Osteoblast (primary cell): ENCODE measurements around the gene SPRING1. TPM values are rescaled to one million over a fixed set of nuclear protein-coding genes. Genes with fewer than 3 reads are reported as not detected.

ENCODE experiments used
- DNase-seq: peaks from one replicate; pipeline ENCODE4 v3.0.0; 2011; ENCODE audit warnings: low spot score, mixed read lengths; ENCODE audit not compliant: insufficient read length; ENCODE audit errors: missing footprints
- H2AFZ ChIP-seq: 2 replicates; pipeline ENCODE4 v1.6.0; 2011; ENCODE audit warnings: mild to moderate bottlenecking, low read length
- H3K27ac ChIP-seq: 2 replicates; pipeline ENCODE4 v1.5.1; 2011; ENCODE audit warnings: mild to moderate bottlenecking, low read depth, low read length, moderate library complexity
- H3K27me3 ChIP-seq: 2 replicates; pipeline ENCODE4 v1.6.0; 2012; ENCODE audit warnings: mild to moderate bottlenecking, control low read depth, inconsistent platforms, low read length, moderate library complexity; ENCODE audit not compliant: insufficient read depth
- H3K36me3 ChIP-seq: 2 replicates; pipeline ENCODE4 v1.5.1; 2011; ENCODE audit warnings: mild to moderate bottlenecking, low read length, control low read depth, moderate library complexity; ENCODE audit not compliant: insufficient read depth
- H3K4me1 ChIP-seq: 2 replicates; pipeline ENCODE4 v1.5.1; 2011; ENCODE audit warnings: mild to moderate bottlenecking, low read length, control low read depth, moderate library complexity; ENCODE audit not compliant: insufficient read depth
- H3K4me2 ChIP-seq: 2 replicates; pipeline ENCODE4 v1.6.0; 2011; ENCODE audit warnings: mild to moderate bottlenecking, low read length; ENCODE audit not compliant: insufficient read depth
- H3K4me3 ChIP-seq: fragments of 200-600 bp; sonication (generic); 3 replicates; pipeline ENCODE4 v1.5.1; 2012; ENCODE audit warnings: mild to moderate bottlenecking, low read length, inconsistent platforms; ENCODE audit not compliant: insufficient read depth
- H3K79me2 ChIP-seq: 2 replicates; pipeline ENCODE4 v1.6.0; 2012; ENCODE audit warnings: mild to moderate bottlenecking, low read length, control low read depth, inconsistent platforms; ENCODE audit not compliant: insufficient read depth
- H3K9me3 ChIP-seq: 2 replicates; pipeline ENCODE4 v1.5.1; 2011; ENCODE audit warnings: low read depth, low read length, control low read depth
- H4K20me1 ChIP-seq: 2 replicates; pipeline ENCODE4 v1.6.0; 2012; ENCODE audit warnings: mild to moderate bottlenecking, low read length, control low read depth; ENCODE audit not compliant: insufficient read depth
- CTCF ChIP-seq: IDR thresholded peaks from 2 replicates; pipeline ENCODE4 v1.5.1; 2011; ENCODE audit warnings: mild to moderate bottlenecking, low read depth, low read length, moderate library complexity; ENCODE audit errors: extremely low read depth
- total RNA-seq: library from RNA; depleted of rRNA; stranded (reverse); fragments of >200 nt; gene quantifications from 2 replicates; pipeline ENCODE4 v1.2.3, GENCODE V29; 2012

Gene SPRING1
- total RNA-seq, 1 donor: 29.0 TPM

DNA sequence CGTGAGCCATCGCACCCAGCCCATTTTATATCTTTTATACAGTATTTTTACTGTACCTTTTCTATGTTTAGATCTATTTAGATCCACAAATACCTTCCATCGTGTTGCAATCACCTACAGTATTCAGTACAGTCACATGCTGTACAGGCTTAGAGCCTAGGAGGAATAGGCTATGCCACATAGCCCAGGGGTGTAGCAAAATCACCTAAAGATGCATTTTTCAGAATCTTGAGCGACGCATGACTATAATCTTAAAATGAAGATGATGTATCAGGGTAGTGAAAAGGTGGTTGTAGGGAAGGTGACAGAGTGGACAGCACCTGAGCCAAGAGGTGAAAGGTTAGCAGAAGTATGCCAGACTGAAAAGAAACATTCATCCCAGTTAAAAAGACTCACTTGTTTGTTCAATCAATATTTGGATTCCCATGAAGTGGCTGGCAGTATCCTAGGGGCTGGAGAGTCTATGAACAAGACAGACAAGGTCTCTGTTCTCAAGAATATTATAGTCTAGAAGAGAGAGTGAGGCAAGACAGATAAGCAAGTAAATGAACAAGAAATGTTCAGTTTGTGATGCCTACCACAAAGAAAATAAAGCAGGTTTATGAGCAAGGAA is 3.6 kb downstream of the SPRING1 start:
- no peak overlapping the region for H3K4me2 ChIP-seq
- peaks cover 67% of the 10 kb centered on the region for H3K79me2 ChIP-seq
- H4K20me1 ChIP-seq: peaks cover 19% of the 10 kb centered on the region
- no peak for DNase-seq
- no peak overlapping the region for H3K27ac ChIP-seq
- no peak for TF ChIP-seq CTCF
- no peaks in the 10 kb centered on the region for H3K9me3 ChIP-seq
- no peak overlapping the region for H2AFZ ChIP-seq
- no peak overlapping the region for H3K4me3 ChIP-seq
- H3K27me3 ChIP-seq: no peaks in the 10 kb centered on the region
- H3K4me1 ChIP-seq: peaks cover 16% of the 10 kb centered on the region
- peaks cover 8% of the 10 kb centered on the region for H3K36me3 ChIP-seq

DNA sequence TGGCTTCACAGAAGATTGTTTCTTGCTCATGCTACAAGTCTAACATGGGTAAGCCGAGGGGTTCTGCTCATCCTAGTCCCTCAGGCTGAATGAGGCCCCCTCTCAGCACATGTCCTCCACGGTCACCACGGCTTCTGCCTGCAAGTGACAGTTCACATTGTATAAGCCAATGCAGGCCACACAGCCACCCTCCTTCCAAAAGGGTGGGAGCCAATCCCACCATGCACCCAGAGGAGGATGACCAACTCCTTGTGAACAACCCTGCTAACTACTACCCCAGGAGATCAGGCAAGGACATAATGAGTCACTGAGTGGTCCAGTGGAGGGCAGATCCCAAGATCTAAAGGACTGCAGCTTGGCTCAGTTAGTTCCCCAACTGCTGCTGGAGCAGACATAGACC is 6.1 kb downstream of the SPRING1 start:
- Histone ChIP-seq H3K4me3 (no peak overlapping the region), H2AFZ (no peak overlapping the region), H3K27me3 (no peaks in the 10 kb centered on the region), H3K9me3 (no peaks in the 10 kb centered on the region), H3K4me1 (peaks cover 7% of the 10 kb centered on the region), H3K79me2 (peaks cover 79% of the 10 kb centered on the region), H3K4me2 (no peak overlapping the region), H3K36me3 (peaks cover 8% of the 10 kb centered on the region), H4K20me1 (peaks cover 25% of the 10 kb centered on the region), H3K27ac (no peak overlapping the region)
- DNase-seq: no peak
- TF ChIP-seq CTCF: no peak

- H3K4me2 ChIP-seq: no peak overlapping the region
- no peak for DNase-seq
Observed at GRCh38 chr12:116727891-116728290, 10.0 kb downstream of the SPRING1 start.

DNA sequence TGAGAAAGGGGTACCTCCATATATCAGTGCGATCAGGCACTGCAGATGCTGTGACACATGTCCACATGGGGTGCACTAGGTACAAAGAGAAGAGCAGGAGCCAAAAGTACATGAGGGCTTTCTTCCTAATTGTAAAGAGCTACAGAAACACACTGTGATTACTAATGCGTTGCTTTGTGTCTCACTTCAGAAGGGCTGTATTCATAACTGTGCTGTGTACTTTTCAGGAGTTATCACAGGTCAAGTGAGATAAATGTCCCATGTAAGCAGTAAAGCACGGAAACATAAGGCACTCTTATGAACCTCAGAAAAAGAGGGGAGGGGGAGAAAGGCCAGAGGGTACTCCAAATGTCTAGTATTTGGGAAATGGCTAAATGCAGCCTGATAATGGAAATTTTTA is 10.6 kb downstream of the SPRING1 start:
- H3K9me3 ChIP-seq: no peaks in the 10 kb centered on the region
- no peak overlapping the region for H2AFZ ChIP-seq
- H4K20me1 ChIP-seq: peaks cover 16% of the 10 kb centered on the region
- DNase-seq: no peak
- TF ChIP-seq CTCF: no peak
- no peak overlapping the region for H3K27ac ChIP-seq
- no peaks in the 10 kb centered on the region for H3K27me3 ChIP-seq
- no peaks in the 10 kb centered on the region for H3K4me1 ChIP-seq
- no peak overlapping the region for H3K4me3 ChIP-seq
- peaks cover 76% of the 10 kb centered on the region for H3K79me2 ChIP-seq
- no peak overlapping the region for H3K4me2 ChIP-seq
- H3K36me3 ChIP-seq: no peaks in the 10 kb centered on the region

More at GRCh38 chr12:116727891-116728290, 10.0 kb downstream of the SPRING1 start:
- peaks cover 76% of the 10 kb centered on the region for H3K79me2 ChIP-seq
- no peak overlapping the region for H3K4me3 ChIP-seq
- no peaks in the 10 kb centered on the region for H3K4me1 ChIP-seq
- no peak overlapping the region for H2AFZ ChIP-seq
- no peaks in the 10 kb centered on the region for H3K27me3 ChIP-seq
- H3K9me3 ChIP-seq: no peaks in the 10 kb centered on the region
- H3K27ac ChIP-seq: no peak overlapping the region
- TF ChIP-seq CTCF: no peak
- peaks cover 3% of the 10 kb centered on the region for H3K36me3 ChIP-seq
- H4K20me1 ChIP-seq: peaks cover 19% of the 10 kb centered on the region
